Pancreas (tissue), 10 donors: ENCODE measurements around the gene GTSE1. TPM values are rescaled to one million over a fixed set of nuclear protein-coding genes. Genes with fewer than 3 reads are reported as not detected.
A peak's percentile ranks its signal among the peaks of the same experiment; 100 is the strongest.

Experiments used
- ATAC-seq, 4 donors: fragments of 200-7000 bp; cut with Tn5 transposase; one replicate each; pipeline versions ENCODE4 v1.8.0 to v1.9.1; 2020; ENCODE audit warnings: mild to moderate bottlenecking in 4 of 4, moderate library complexity in 4 of 4
- DNase-seq, 6 donors: peaks; one replicate each; pipeline ENCODE4 v3.0.0-alpha.2; 2020
- FAIRE-seq: peaks from 2 replicates; lab custom pipeline; 2012; peaks lifted over from hg19 to GRCh38; lab: Jason Lieb, UNC
- H3K27ac ChIP-seq, 4 donors: fragments of 200-600 bp; sonication (generic); 1 replicate in 3 of 4; 2 replicates in 1 of 4; pipeline versions ENCODE4 v1.5.0 to v1.8.0; 2020
- H3K27me3 ChIP-seq, 4 donors: fragments of 200-600 bp; one replicate each; pipeline ENCODE4 v1.8.0; 2021
- H3K36me3 ChIP-seq, 3 donors: fragments of 200-600 bp; sonication (generic) in 1 of 3; one replicate each; pipeline versions ENCODE4 v1.5.0 to v1.8.0; 2020 to 2021
- H3K4me1 ChIP-seq, 3 donors: fragments of 200-600 bp; one replicate each; pipeline ENCODE4 v1.8.0; 2021
- H3K4me3 ChIP-seq, 4 donors: fragments of 200-600 bp; sonication (generic) in 2 of 4; one replicate each; pipeline versions ENCODE4 v1.5.0 to v1.8.0; 2020 to 2021
- H3K9me3 ChIP-seq, 4 donors: fragments of 200-600 bp; one replicate each; pipeline ENCODE4 v1.8.0; 2021
- WGBS, 2 donors: extraction: QIAGEN DNeasy Blood & Tissue Kit; methylation state at CpG; one replicate each; pipeline ENCODE4 v1.1.7; 2013; 5-methylcytosine and 5-hydroxymethylcytosine counted together
- intact Hi-C, 3 donors: fragments of 100-400 bp; cut with DNase I; formaldehyde crosslinking; loops; one replicate each; pipeline versions ENCODE4 v1.11.1 to v1.14.2; 2022
- polyA plus RNA-seq, 2 donors: library from polyadenylated mRNA; stranded (reverse); fragments of 200-250 nt; gene quantifications; one replicate each; pipeline ENCODE4 v1.2.3, GENCODE V29; 2013
- total RNA-seq, 6 donors: library from RNA; stranded (reverse); fragmentation: NEBNext Ultra II Directional in 4 of 6; extraction: Animal tissue kit (Norgen Biotek cat#: 25700) in 4 of 6; gene quantifications; one replicate each; pipeline versions ENCODE4 v1.2.1 to v1.2.4, GENCODE V29; 2021 to 2023
- TF ChIP-seq, protein P1 (sequence below), 4 donors: fragments of 200-600 bp; sonication (generic) in 3 of 4; IDR thresholded peaks; one replicate each; pipeline versions ENCODE4 v1.5.0 to v1.8.0; 2021; ENCODE audit warnings: antibody characterized with exemption in 4 of 4
- donor health status: healthy with polysubstance abuse.
- donor health status: DM: no; HTN: no; CAD: no; lungs with moderate emphysema.
- donor health status: DM: no; HTN: no; CAD: no.
- donor health status: control.
- donor health status: control.
- donor health status: Bipolar disorder and iron deficiency.
- donor health status: DM: yes; HTN: yes; CAD: no.
- donor health status: DM: no; HTN: no; CAD: no.
- donor health status: DM: no; HTN: no; CAD: no.
- donor health status: DM: yes; HTN: yes; CAD: no.

GTSE1 gene
- total and polyA plus RNA-seq, 8 donors, result 0.12 to 0.75 (median 0.23) TPM; not detected in 1

DNA sequence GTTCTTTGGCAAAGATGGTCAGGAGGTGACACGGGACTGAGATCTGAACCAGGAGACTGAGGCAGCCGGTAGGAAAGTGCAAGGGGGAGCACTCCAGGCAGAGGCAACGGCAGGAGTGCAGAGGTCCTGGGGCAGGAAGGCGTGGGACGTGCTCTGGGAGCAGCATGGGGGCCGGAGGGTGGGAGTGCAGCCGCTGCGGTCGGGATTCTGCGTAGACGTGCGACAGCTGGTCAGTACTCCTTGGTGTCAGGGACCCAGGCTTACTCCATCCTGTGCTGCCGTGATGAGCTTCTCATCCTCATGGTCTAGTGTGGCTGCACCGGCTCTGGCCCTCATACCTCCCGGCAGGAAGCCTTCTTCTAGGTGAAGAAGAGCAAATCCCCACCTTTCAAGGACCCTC is 21.9 kb downstream of the GTSE1 start:
- Histone ChIP-seq H3K4me3 (no peak overlapping the region), H3K27me3 (no peaks in the 10 kb centered on the region), H3K4me1 (no peaks in the 10 kb centered on the region), H3K36me3 (no peaks in the 10 kb centered on the region), H3K27ac (no peak overlapping the region), H3K9me3 (no peaks in the 10 kb centered on the region)
- ATAC-seq (no peak), DNase-seq (peak in 1 of 6 donors; percentile 19), FAIRE-seq (no peak)
- 93 to 97% methylated on average over 15 of the region's 15 CpGs for WGBS, 2 donors
- TF ChIP-seq, protein P1, sequence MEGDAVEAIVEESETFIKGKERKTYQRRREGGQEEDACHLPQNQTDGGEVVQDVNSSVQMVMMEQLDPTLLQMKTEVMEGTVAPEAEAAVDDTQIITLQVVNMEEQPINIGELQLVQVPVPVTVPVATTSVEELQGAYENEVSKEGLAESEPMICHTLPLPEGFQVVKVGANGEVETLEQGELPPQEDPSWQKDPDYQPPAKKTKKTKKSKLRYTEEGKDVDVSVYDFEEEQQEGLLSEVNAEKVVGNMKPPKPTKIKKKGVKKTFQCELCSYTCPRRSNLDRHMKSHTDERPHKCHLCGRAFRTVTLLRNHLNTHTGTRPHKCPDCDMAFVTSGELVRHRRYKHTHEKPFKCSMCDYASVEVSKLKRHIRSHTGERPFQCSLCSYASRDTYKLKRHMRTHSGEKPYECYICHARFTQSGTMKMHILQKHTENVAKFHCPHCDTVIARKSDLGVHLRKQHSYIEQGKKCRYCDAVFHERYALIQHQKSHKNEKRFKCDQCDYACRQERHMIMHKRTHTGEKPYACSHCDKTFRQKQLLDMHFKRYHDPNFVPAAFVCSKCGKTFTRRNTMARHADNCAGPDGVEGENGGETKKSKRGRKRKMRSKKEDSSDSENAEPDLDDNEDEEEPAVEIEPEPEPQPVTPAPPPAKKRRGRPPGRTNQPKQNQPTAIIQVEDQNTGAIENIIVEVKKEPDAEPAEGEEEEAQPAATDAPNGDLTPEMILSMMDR (IDR thresholded peaks at IDR 0.05), result no peak
- intact Hi-C loops, result loop anchor here in 1 of 3 donors (10.0 kb wide), 1 partner anchor 324 kb away; no protein-coding TSS in a partner anchor

DNA sequence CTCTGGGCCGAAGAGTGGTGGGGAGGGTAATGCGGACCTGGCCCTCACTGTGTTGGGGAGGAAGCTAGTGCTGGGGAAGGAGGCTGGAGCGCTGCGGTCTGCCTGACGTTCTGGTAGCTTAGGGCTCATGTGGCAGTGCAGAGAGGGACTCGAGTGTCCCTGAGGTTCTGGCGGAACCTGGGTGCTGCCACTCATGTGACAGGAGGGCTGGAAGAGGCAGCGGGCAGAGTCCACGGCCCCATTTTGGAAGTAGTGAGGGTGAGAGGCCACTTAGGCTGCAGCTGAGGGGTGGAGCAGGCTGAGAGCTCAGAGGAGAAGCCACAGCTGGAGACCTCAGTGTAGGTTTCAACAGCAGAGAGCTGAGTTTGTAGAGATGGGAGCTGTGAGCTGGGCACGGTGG is 22.6 kb downstream of the GTSE1 start:
- H3K9me3 ChIP-seq, result no peaks in the 10 kb centered on the region
- DNase-seq (peak in 1 of 6 donors; percentile 29), ATAC-seq (no peak), FAIRE-seq (no peak)
- H3K4me1 ChIP-seq, result no peaks in the 10 kb centered on the region
- no peak overlapping the region for H3K27ac ChIP-seq
- H3K4me3 ChIP-seq, result no peak overlapping the region
- TF ChIP-seq, protein P1 (IDR thresholded peaks at IDR 0.05), result no peak
- WGBS, 2 donors, result 94 to 97% methylated on average over 10 of the region's 10 CpGs
- intact Hi-C loops, result loop anchor here in 1 of 3 donors (10.0 kb wide), 1 partner anchor 325 kb away; no protein-coding TSS in a partner anchor
- no peaks in the 10 kb centered on the region for H3K36me3 ChIP-seq
- no peaks in the 10 kb centered on the region for H3K27me3 ChIP-seq

DNA sequence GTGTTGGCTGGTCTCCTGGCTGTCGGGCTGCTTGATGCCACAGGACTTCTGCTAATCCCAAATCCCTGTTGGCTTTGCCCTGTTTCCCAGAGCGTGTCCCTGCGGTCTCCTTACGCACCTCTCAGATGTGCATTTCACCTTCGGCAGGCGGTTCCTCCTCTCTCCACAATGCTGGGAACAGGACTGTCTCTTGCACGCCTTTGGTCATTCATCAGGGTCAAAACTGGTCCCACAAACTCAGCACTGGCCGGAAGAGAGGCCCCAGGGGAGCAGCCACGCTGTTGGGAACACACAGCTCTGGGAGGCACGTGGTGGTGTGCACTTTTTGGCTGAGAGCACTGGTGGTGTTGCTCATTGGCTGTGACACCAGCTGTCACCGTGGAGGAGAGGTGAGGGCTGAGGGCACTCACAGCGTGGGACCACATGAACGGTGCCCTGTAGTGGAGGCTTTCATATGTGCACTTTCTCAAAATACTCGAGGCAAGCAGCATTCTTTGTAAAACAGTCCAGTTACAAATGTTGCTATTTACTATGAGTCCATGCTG is 23.6 kb downstream of the GTSE1 start:
- no peak for ATAC-seq
- DNase-seq, result peak in 2 of 6 donors; percentile 3 to 37
- Histone ChIP-seq H3K27ac (no peak overlapping the region), H3K9me3 (no peaks in the 10 kb centered on the region), H3K4me1 (no peaks in the 10 kb centered on the region), H3K36me3 (no peaks in the 10 kb centered on the region), H3K4me3 (no peak overlapping the region), H3K27me3 (no peaks in the 10 kb centered on the region)
- TF ChIP-seq, protein P1 (IDR thresholded peaks at IDR 0.05), result no peak
- intact Hi-C loops, result loop anchor here in 1 of 3 donors (5.0 kb wide), 1 partner anchor 318 kb away; no protein-coding TSS in a partner anchor
- FAIRE-seq, result no peak
- 92 to 93% methylated on average over 14 of the region's 14 CpGs for WGBS, 2 donors

DNA sequence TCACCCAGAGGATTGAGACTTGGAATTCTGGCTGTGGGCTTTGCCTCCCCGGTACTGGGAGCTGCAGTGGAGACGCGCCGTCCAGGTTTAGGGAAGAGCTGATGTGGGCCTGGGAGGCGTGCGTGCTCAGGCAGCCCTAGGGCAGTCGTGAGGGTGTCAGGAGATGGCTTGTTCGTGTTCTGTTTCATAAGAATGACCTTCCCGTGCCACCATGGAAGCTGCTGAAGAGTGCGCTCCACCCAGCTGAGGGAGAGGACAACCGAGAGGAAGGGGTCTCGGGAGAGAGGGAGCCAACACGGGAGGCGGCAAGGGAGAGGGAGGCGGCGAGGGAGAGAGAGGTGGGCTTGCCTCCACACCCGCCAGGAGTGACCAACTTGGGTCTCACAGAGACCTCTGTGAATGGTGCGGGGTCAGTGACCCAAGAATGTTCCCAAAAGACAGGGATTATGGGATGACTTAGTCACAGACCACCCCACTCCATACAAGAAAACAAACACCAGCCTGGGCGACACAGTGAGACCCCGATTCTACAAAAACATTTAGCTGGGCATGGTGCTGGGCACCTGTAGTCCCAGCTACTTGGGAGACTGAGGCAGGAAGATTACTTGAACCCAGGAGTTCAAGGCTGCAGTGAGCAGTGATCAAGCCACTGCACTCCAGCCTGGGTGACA is 24.2 kb downstream of the GTSE1 start:
- intact Hi-C loops, result loop anchor here in 1 of 3 donors (5.0 kb wide), 1 partner anchor 319 kb away; no protein-coding TSS in a partner anchor
- TF ChIP-seq, protein P1 (IDR thresholded peaks at IDR 0.05), result no peak
- no peaks in the 10 kb centered on the region for H3K4me1 ChIP-seq
- WGBS, 2 donors, result 94% methylated on average over 20 of the region's 20 CpGs
- ATAC-seq, result no peak
- H3K9me3 ChIP-seq, result no peaks in the 10 kb centered on the region
- H3K27ac ChIP-seq, result no peak overlapping the region
- H3K4me3 ChIP-seq, result no peak overlapping the region
- H3K36me3 ChIP-seq, result no peaks in the 10 kb centered on the region
- FAIRE-seq, result no peak
- no peaks in the 10 kb centered on the region for H3K27me3 ChIP-seq
- peak in 2 of 6 donors; percentile 4 to 23 for DNase-seq
